ENCODE results near the gene FAAP20.
A peak's percentile ranks its signal among the peaks of the same experiment; 100 is the strongest.

Gene FAAP20

GRCh38 chr1:2194898-2195673, 514 bp upstream of the FAAP20 start:
- DNase-seq (ENCODE audit: low read depth) = peak; percentile 78

GRCh38 chr1:2193514-2194281, 874 bp downstream of the FAAP20 start:
- no peak for DNase-seq (ENCODE audit: low read depth)

DNA sequence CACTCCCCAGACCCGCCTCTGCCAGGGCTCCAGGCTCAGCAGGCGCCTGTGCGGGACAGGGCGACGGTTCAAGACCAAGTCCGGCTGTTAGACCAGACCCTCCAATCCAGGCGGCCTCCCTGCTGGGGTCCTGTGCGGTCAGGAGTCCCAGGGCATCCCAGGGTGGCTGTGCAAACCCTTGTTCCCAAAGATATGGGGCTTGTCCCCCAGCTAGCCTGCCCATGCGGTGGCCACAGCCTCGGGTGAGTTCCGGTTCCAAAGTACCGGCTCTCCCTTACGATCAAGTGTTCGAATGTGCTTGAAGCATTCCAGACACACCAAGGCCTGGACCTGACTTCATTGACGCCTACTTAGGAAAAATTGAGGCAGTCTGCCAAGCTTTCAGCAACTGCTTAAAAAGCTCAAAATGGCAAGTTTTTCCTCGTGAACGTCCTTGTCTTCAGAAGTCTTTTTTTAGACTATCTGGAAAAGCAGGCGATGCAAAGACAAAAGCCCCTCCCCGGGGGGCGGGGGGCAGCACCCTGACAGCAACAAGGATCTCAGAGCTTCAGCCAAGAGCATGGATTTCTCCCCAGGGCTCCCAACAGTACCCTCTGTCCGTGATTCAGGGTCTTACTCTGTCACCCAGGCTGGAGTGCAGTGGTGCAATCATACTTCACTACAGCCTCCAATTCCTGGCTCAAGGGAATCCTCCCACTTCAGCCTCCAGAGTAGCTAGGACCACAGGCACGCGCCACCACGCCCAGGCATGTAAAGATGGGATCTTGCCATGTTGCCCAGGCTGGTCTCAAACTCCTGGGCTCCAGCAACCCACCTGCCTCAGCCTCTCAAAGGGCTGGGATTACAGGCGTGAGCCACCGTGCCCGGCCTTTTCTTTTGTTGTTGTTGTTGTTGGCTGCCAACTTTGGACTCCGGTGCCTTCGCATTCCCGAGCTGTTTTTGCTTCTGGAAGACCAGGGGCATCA, 2.3 kb downstream of the FAAP20 start:
- DNase-seq (ENCODE audit: low read depth) = no peak

DNA sequence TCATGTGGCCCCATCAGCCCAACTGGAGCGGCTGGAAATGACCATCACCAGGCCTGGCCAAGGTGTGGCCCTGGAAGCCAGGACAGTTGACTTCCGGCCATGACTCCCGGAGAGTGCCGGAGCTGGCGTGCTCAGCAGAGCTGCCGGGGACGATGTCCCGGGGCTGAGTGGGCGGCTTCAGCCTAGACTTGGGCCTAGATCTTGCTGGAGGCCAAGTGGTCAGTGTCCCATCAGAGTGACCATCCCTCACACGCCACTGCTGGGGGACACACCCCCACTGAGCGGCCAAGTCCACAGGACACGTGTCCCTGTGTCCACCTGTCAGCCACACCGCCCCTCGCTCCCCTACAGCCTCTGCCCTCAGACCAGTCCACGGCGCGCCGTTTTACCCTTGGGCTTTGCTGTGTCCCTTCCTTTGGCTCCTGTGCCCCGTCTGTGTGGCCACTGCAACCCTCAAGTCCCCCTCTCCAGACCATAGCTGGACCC, 4.0 kb downstream of the FAAP20 start:
- no peak for DNase-seq (ENCODE audit: low read depth)

DNA sequence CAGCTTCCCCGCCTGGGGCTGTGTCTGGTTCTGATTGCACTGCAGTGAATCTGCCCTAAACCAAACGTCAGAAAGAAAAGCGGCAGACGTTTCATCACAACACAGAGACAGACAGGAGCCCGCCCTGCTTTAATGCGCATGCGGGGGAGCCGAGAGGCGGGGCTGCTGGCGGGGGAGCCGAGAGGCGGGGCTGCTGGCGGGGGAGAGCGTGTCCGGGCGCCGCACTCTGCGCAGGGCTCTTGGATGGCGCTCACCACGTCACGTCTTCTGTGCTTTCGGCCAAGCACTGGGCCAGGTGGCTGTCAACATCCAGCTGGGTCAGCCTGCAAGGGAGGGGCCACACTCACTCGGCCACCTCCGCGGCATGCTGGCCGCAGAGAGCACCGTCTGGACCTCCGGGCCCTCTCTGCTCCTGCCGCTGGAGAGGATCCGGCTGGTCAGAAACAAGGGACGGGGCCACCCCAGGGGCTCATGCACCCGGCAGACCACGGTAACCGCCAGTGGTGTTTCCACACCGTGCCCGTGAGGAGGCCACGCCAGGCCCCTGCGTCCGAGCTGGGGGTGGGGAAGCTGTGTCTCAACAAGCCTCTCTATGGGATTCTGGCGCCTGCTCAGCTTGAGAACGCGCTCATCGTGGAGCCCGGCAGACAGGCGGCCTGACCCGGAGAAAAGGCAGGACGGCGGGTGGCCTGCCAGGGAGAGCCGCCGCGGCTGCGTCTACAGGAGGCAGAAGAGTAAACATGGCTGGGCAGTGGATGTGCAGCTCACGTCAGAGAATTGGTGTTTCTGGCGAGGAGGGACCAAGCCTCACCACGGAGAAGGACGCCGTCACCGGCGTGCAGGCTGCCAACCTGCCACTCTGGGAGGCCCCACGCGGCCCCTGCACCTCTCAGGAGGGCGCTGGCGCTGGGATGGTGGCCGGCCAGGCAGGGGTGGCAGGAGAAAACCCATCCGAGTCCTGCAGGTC, 4.8 kb downstream of the FAAP20 start:
- DNase-seq (ENCODE audit: low read depth) = peak; percentile 82

GRCh38 chr1:2188336-2188735, 6.2 kb downstream of the FAAP20 start:
- no peak for DNase-seq (ENCODE audit: low read depth)

GRCh38 chr1:2187619-2188018, 7.0 kb downstream of the FAAP20 start:
- DNase-seq (ENCODE audit: low read depth) = no peak

DNA sequence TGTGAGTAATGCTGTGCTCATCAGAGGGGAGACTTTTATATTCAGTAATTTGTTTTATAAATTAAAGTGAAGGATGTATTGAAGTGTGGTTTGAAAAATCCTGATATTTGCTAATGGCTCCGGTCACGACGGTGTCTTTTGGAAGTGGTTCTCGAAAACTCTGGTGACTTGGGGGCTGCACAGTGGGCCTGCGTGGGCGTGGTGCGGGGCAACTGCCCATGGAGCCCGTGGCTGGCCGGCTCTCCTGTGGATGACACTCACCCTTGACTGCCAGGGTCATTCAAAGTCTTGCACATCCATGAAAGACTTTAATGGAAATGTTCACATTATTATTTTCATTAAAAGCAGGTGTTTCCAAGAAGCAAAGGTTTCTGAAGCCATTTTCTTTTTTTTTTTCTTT, 7.7 kb downstream of the FAAP20 start:
- DNase-seq (ENCODE audit: low read depth) = no peak

DNA sequence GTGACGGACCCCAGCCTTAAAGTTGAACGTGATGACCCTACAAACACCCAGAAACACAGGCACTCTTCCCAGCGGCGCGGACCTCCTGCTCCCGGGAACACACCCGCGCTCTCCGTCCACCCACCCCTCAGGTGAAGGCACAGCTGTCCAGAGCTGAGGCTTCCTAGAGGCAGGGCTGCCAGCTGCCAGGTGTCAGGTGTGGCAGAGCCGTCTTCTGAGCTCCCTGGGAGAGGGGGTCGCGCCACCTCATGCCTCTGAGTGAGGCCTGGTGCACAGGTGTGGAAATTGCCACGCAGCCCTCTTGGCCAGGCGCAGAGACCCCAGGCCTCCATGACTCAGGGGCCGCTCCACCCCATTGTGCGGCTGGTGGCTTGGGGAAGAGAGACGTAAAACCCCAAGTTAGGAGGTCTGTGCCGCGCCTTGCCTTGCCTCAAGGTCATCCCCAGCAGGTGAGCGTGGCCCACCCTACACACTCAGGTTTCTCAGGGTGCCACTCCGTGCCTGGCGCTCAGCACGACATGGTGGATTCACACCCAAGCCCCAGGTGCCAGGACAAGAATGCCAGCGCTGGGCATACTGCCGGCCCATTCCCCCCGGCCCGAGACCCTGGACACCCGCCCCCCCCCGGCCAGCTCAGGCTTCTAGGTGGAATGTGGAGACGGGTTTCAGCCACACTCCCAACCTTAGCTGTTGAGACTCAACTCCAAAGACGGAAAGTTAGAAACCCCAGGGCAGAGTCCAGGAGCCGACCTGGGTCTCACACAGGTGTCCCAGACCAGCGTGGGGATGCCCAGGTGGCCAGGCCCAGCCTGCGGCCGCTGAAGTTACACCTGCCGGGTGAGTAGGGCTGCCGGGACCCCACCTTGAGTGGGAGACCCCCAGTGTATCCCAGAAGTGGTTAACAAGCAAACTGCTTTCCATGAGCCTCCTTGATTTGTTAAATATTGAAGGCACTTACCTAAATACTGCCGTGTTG, 8.4 kb downstream of the FAAP20 start:
- no peak for DNase-seq (ENCODE audit: low read depth)

- DNase-seq (ENCODE audit: low read depth) = no peak
Observed at GRCh38 chr1:2184934-2185333, 9.6 kb downstream of the FAAP20 start.

DNA sequence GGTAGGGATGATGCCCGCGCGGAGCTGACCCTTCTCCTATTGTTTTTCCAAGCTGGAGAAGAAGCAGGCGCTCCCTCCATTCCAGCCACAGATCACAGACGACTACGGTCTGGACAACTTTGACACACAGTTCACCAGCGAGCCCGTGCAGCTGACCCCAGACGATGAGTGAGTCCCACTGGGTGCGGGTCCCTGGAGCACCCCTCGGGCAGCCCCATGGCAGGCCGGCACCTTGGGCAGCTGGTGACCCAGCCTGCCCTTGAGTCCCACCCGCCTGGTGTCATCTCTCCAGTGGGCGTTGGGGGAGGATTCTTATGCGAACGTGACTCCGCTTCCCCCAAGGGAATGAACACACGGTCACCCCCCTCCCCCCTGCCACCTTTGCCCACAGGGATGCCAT, 10.0 kb downstream of the FAAP20 start:
- no peak for DNase-seq (ENCODE audit: low read depth)

DNA sequence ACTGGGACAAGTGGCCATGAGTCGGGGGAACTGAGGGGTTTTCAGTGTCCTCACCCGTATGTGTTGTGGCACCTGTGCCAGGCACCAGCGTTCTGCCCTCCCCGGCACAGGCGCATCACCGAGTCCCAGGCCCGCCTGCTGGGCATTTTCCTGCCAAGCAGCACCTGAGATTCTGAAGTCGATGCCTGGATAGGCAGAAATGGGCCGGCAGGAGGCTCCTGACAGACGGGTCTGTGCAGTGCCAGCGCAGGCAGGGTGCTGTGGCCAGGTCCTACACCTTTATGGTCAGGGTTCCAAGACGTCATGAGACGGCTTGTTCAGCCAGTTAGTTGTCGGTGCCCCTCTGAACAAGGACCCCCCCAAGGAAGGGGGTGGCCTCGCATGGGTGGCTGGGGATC, 10.6 kb downstream of the FAAP20 start:
- no peak for DNase-seq (ENCODE audit: low read depth)

GRCh38 chr1:2182376-2182775, 12.2 kb downstream of the FAAP20 start:
- DNase-seq (ENCODE audit: low read depth) = no peak

- no peak for DNase-seq (ENCODE audit: low read depth)
Observed at GRCh38 chr1:2181752-2182151, 12.8 kb downstream of the FAAP20 start.

DNA sequence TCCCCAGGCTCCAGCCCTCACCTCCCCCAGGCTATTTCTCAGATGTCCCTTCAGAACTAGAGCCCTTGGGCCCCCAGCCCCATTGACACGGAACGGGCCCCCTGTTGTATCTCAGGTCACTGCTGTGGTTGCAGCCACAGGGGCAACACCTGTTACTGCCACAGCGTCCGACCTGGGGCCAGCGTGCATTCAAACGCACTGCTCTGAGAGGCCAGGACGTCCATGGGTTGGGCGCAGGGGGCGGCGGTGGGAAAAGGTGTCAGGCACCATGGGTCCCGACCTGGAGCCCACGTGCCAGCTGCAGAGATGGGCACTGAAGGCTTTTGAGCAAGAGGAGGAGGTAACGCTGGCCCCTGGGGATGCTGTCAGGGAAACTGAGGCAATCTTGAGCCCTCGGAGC, 13.3 kb downstream of the FAAP20 start:
- no peak for DNase-seq (ENCODE audit: low read depth)

- no peak for DNase-seq (ENCODE audit: low read depth)
Observed at GRCh38 chr1:2180297-2181245, 14.0 kb downstream of the FAAP20 start.

- no peak for DNase-seq (ENCODE audit: low read depth)
Observed at GRCh38 chr1:2179283-2180013, 15.1 kb downstream of the FAAP20 start.

GRCh38 chr1:2178875-2179274, 15.7 kb downstream of the FAAP20 start:
- no peak for DNase-seq (ENCODE audit: low read depth)

Measured in stimulated activated CD4-positive, alpha-beta T cell treated with anti-CD3 and anti-CD28 coated beads, Interleukin-2, amount 100 ng/mL, for 4 hours (primary cell).